GM12878 (cell line): Measurements from ENCODE around the gene PDZD8. TPM values are rescaled to one million over a fixed set of nuclear protein-coding genes. Genes with fewer than 3 reads are reported as not detected.

Experiments
- ATF7 ChIP-seq: fragments of 450-650 bp; IDR thresholded peaks from 2 replicates; pipeline ENCODE4 v1.6.1; 2016; ENCODE audit warnings: low read depth, mild to moderate bottlenecking
- BHLHE40 ChIP-seq, 2 experiments: fragments of 450-650 bp in 1 of 2; IDR thresholded peaks; 2 replicates each; pipeline ENCODE4 v1.6.1; 2011 to 2017; ENCODE audit warnings: low read depth in 2 of 2, borderline replicate concordance in 1 of 2, improper control_type of control experiment in 1 of 2, low read length in 1 of 2, mild to moderate bottlenecking in 1 of 2
- CBFB ChIP-seq: IDR thresholded peaks from 2 replicates; pipeline ENCODE4 v1.6.1; 2016; ENCODE audit warnings: antibody characterized with exemption, low read depth
- EP300 ChIP-seq, 2 experiments: fragments of 150-350 bp in 1 of 2; IDR thresholded peaks; 2 replicates each; pipeline ENCODE4 v1.6.1; 2011 to 2012; ENCODE audit warnings: low read depth in 2 of 2, low read length in 2 of 2, borderline replicate concordance in 1 of 2, improper control_type of control experiment in 1 of 2, inconsistent platforms in 1 of 2; ENCODE audit not compliant: control insufficient read depth in 1 of 2
- GATAD2B ChIP-seq: fragments of 450-650 bp; conservative IDR thresholded peaks from 2 replicates; pipeline ENCODE4 v1.6.1; 2017; ENCODE audit warnings: low read depth, mild to moderate bottlenecking, moderate library complexity
- HDAC6 ChIP-seq: fragments of 200-600 bp; sonication (generic); IDR thresholded peaks from one replicate; pipeline ENCODE4 v1.8.0; 2017; ENCODE audit warnings: antibody characterized with exemption; ENCODE audit not compliant: unreplicated experiment
- IRF4 ChIP-seq: IDR thresholded peaks from 2 replicates; pipeline ENCODE4 v1.6.1; 2011; ENCODE audit warnings: low read depth, low read length
- MYC ChIP-seq: IDR thresholded peaks from 2 replicates; pipeline ENCODE4 v1.6.1; 2011; ENCODE audit warnings: mild to moderate bottlenecking, low read length, moderate library complexity, inconsistent platforms; ENCODE audit not compliant: insufficient read depth, insufficient replicate concordance, insufficient read length, severe bottlenecking
- NBN ChIP-seq: fragments of 450-650 bp; IDR thresholded peaks from 2 replicates; pipeline ENCODE4 v1.6.1; 2016
- POLR2AphosphoS2 ChIP-seq: IDR thresholded peaks from 2 replicates; pipeline ENCODE4 v1.6.1; 2011; ENCODE audit warnings: low read depth, mild to moderate bottlenecking, low read length, improper control_type of control experiment, moderate library complexity
- POU2F2 ChIP-seq: IDR thresholded peaks from 3 replicates; pipeline ENCODE4 v1.6.1; 2011; ENCODE audit warnings: low read depth, mild to moderate bottlenecking, low read length, borderline replicate concordance
- SMARCA5 ChIP-seq: fragments of 450-650 bp; IDR thresholded peaks from 2 replicates; pipeline ENCODE4 v1.6.1; 2017; ENCODE audit warnings: mild to moderate bottlenecking
- SUPT20H ChIP-seq: IDR thresholded peaks from 2 replicates; pipeline ENCODE4 v1.6.1; 2011; ENCODE audit warnings: low read depth, mild to moderate bottlenecking, low read length, moderate library complexity, borderline replicate concordance; ENCODE audit not compliant: control insufficient read depth
- SUZ12 ChIP-seq: fragments of 200-600 bp; sonication (generic); IDR thresholded peaks from one replicate; pipeline ENCODE4 v1.6.1; 2018; ENCODE audit warnings: antibody characterized with exemption, mild to moderate bottlenecking; ENCODE audit not compliant: unreplicated experiment
- YBX1 ChIP-seq: fragments of 450-650 bp; IDR thresholded peaks from 2 replicates; pipeline ENCODE4 v1.6.1; 2016; ENCODE audit warnings: antibody characterized with exemption
- ZNF24 ChIP-seq: fragments of 450-650 bp; IDR thresholded peaks from 2 replicates; pipeline ENCODE4 v1.6.1; 2017; ENCODE audit warnings: antibody characterized with exemption, mild to moderate bottlenecking
- ZNF384 ChIP-seq: IDR thresholded peaks from 2 replicates; pipeline ENCODE4 v1.6.1; 2012; ENCODE audit warnings: low read depth, mild to moderate bottlenecking, low read length, improper control_type of control experiment, borderline replicate concordance
- ZZZ3 ChIP-seq: IDR thresholded peaks from 2 replicates; pipeline ENCODE4 v1.6.1; 2011; ENCODE audit warnings: low read depth; ENCODE audit not compliant: control insufficient read depth, insufficient read length
- polyA plus RNA-seq, 11 experiments: library from polyadenylated mRNA; depleted of rRNA in 4 of 11; unstranded in 6 of 11; stranded (reverse) in 5 of 11; fragments of >200 nt; fragmentation: Nextera tagmentation in 4 of 11; fragmentation: Illumina TruSeq in 1 of 11; extraction: Ambion mirVana in 4 of 11; extraction: Trizol in 1 of 11; gene quantifications; 1 replicate in 1 of 11; 2 replicates in 10 of 11; pipeline versions ENCODE4 v1.2.1 to v1.2.3, GENCODE V29; 2011 to 2016; ENCODE audit warnings: inconsistent platforms in 2 of 11, missing spikeins in 2 of 11, low read depth in 1 of 11
- total RNA-seq, 4 experiments: library from RNA; depleted of rRNA in 3 of 4; stranded (reverse); fragments of >200 nt in 3 of 4; fragmentation: Illumina TruSeq in 1 of 4; extraction: Trizol in 1 of 4; gene quantifications; 2 replicates each; pipeline versions ENCODE4 v1.2.1 to v1.2.3, GENCODE V29; 2013 to 2021
- TF ChIP-seq, protein P1 (sequence below): fragments of 450-650 bp; IDR thresholded peaks from 2 replicates; pipeline ENCODE4 v1.6.1; 2017; ENCODE audit warnings: mild to moderate bottlenecking, low read depth, inconsistent platforms; ENCODE audit not compliant: poor library complexity, severe bottlenecking
- TF ChIP-seq, protein P2 (sequence below): fragments of 450-650 bp; IDR thresholded peaks from 2 replicates; pipeline ENCODE4 v1.6.1; 2017; ENCODE audit warnings: low read depth, mild to moderate bottlenecking, moderate library complexity
- TF ChIP-seq, protein P3 (sequence below): fragments of 450-650 bp; IDR thresholded peaks from 2 replicates; pipeline ENCODE4 v1.6.1; 2018; ENCODE audit warnings: mild to moderate bottlenecking, low read depth, moderate library complexity; ENCODE audit not compliant: partially characterized antibody
- TF ChIP-seq, protein P4 (sequence below): fragments of 450-650 bp; IDR thresholded peaks from 2 replicates; pipeline ENCODE4 v1.6.1; 2016; ENCODE audit warnings: mild to moderate bottlenecking

The PDZD8 gene
- total and polyA plus RNA-seq, 10 of the 15 experiments (the other 5 are each of a cell fraction or from before 2014, with no cell fraction given), result 2.0 to 21.2 (median 6.7) TPM

DNA sequence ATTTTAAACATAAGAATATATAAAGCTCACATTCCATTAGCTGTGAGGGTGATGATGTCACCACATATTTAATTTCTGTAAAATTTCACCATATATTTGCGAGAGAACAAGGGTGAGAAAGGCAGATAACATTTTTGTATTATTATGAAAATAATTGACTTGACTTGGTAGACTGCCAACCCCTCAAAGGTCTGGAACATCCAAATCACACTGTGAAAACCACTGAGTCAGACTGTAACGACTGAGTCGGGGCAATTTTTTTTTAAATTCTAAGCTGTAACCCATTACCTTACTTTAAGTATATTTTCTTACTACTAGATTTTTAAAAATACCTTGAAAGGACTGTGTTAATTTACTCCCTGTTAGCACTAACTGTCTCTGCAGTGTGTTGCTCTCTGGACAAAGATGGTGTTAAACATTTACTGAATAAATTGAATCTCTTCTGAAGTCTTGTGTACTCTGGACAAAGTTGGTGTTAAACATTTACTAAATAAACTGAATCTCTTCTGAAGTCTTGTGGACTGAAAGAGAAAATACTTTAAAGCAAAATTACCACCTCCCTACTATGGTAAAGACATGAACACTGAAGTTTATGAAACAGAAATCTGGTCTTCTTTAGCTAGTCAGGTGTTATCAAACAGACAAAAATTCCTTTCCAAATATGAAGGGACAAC, 14.1 kb downstream of the PDZD8 start (continued):
- TF ChIP-seq, protein P1, sequence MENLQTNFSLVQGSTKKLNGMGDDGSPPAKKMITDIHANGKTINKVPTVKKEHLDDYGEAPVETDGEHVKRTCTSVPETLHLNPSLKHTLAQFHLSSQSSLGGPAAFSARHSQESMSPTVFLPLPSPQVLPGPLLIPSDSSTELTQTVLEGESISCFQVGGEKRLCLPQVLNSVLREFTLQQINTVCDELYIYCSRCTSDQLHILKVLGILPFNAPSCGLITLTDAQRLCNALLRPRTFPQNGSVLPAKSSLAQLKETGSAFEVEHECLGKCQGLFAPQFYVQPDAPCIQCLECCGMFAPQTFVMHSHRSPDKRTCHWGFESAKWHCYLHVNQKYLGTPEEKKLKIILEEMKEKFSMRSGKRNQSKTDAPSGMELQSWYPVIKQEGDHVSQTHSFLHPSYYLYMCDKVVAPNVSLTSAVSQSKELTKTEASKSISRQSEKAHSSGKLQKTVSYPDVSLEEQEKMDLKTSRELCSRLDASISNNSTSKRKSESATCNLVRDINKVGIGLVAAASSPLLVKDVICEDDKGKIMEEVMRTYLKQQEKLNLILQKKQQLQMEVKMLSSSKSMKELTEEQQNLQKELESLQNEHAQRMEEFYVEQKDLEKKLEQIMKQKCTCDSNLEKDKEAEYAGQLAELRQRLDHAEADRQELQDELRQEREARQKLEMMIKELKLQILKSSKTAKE, result peak; percentile 25
- TF ChIP-seq GATAD2B (no peak), SUZ12 (no peak), ATF7 (peak; percentile 91), POU2F2 (no peak), SMARCA5 (0 out of 2 replicates have a peak, but pooled peaks have one; percentile 37), IRF4 (no peak), POLR2AphosphoS2 (no peak), HDAC6 (no peak), ZZZ3 (no peak), MYC (no peak), NBN (no peak), BHLHE40 (IDR thresholded peaks at IDR 0.05; ENCODE audit: borderline replicate concordance in 1 of 2, low read depth in 2 of 2, low read length in 1 of 2) (no peak), CBFB (no peak), ZNF384 (peak; percentile 9; the same call in 1 of the 2 replicates), ZNF24 (0 out of 2 replicates have a peak, but pooled peaks have one; percentile 24), SUPT20H (no peak), EP300 (IDR thresholded peaks at IDR 0.05; ENCODE audit: borderline replicate concordance in 1 of 2, control insufficient read depth in 1 of 2, low read depth in 2 of 2, low read length in 2 of 2) (no peak), YBX1 (no peak)
- TF ChIP-seq, protein P2, sequence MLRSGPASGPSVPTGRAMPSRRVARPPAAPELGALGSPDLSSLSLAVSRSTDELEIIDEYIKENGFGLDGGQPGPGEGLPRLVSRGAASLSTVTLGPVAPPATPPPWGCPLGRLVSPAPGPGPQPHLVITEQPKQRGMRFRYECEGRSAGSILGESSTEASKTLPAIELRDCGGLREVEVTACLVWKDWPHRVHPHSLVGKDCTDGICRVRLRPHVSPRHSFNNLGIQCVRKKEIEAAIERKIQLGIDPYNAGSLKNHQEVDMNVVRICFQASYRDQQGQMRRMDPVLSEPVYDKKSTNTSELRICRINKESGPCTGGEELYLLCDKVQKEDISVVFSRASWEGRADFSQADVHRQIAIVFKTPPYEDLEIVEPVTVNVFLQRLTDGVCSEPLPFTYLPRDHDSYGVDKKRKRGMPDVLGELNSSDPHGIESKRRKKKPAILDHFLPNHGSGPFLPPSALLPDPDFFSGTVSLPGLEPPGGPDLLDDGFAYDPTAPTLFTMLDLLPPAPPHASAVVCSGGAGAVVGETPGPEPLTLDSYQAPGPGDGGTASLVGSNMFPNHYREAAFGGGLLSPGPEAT, result 0 out of 2 replicates have a peak, but pooled peaks have one; percentile 20
- TF ChIP-seq, protein P3, sequence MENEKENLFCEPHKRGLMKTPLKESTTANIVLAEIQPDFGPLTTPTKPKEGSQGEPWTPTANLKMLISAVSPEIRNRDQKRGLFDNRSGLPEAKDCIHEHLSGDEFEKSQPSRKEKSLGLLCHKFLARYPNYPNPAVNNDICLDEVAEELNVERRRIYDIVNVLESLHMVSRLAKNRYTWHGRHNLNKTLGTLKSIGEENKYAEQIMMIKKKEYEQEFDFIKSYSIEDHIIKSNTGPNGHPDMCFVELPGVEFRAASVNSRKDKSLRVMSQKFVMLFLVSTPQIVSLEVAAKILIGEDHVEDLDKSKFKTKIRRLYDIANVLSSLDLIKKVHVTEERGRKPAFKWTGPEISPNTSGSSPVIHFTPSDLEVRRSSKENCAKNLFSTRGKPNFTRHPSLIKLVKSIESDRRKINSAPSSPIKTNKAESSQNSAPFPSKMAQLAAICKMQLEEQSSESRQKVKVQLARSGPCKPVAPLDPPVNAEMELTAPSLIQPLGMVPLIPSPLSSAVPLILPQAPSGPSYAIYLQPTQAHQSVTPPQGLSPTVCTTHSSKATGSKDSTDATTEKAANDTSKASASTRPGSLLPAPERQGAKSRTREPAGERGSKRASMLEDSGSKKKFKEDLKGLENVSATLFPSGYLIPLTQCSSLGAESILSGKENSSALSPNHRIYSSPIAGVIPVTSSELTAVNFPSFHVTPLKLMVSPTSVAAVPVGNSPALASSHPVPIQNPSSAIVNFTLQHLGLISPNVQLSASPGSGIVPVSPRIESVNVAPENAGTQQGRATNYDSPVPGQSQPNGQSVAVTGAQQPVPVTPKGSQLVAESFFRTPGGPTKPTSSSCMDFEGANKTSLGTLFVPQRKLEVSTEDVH, result no peak
- TF ChIP-seq, protein P4, sequence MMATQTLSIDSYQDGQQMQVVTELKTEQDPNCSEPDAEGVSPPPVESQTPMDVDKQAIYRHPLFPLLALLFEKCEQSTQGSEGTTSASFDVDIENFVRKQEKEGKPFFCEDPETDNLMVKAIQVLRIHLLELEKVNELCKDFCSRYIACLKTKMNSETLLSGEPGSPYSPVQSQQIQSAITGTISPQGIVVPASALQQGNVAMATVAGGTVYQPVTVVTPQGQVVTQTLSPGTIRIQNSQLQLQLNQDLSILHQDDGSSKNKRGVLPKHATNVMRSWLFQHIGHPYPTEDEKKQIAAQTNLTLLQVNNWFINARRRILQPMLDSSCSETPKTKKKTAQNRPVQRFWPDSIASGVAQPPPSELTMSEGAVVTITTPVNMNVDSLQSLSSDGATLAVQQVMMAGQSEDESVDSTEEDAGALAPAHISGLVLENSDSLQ, result no peak
